GM13977 (cell line): ENCODE data around the gene U2AF2.

ENCODE experiments used
- DNase-seq: peaks from one replicate; pipeline ENCODE4 v3.0.0; 2012; ENCODE audit warnings: low spot score
- CTCF ChIP-seq: IDR thresholded peaks from 2 replicates; pipeline ENCODE4 v1.5.1; 2012; ENCODE audit warnings: mild to moderate bottlenecking, control low read depth; ENCODE audit not compliant: insufficient read depth; ENCODE audit errors: extremely low read depth, missing control alignments
- in situ Hi-C: fragments of 300-500 bp; cut with MboI; formaldehyde crosslinking; loops from one replicate; pipeline ENCODE4 v1.12.0; 2022; ENCODE audit warnings: low sequenced_read_pairs, low pct_unique_long_range_greater_than_20kb, mixed read lengths, inconsistent platforms; ENCODE audit not compliant: unreplicated experiment

U2AF2 gene

GRCh38 chr19:55677572-55678028 is 22.8 kb downstream of the U2AF2 start:
- in situ Hi-C loops: loop anchor here (25.0 kb wide), 1 partner anchor 635 kb away; the partner anchor contains the start of gene ZSCAN5A
- no peak for DNase-seq
- no peak for TF ChIP-seq CTCF

- DNase-seq: peak; percentile 83
- peak; percentile 35 for TF ChIP-seq CTCF
- in situ Hi-C loops: loop anchor here (25.0 kb wide), 1 partner anchor 634 kb away; the partner anchor contains the start of gene ZSCAN5A
Measured at GRCh38 chr19:55678121-55678671, 23.4 kb downstream of the U2AF2 start.

GRCh38 chr19:55679343-55680257 is 24.8 kb downstream of the U2AF2 start:
- no peak for DNase-seq
- no peak for TF ChIP-seq CTCF
- in situ Hi-C loops: loop anchor here (25.0 kb wide), 1 partner anchor 633 kb away; the partner anchor contains the start of gene ZSCAN5A

- in situ Hi-C loops: loop anchor here (25.0 kb wide), 1 partner anchor 632 kb away; the partner anchor contains the start of gene ZSCAN5A
- no peak for DNase-seq
- TF ChIP-seq CTCF: no peak
Measured at GRCh38 chr19:55680339-55681130, 25.7 kb downstream of the U2AF2 start.

GRCh38 chr19:55681131-55682092 is 26.6 kb downstream of the U2AF2 start:
- in situ Hi-C loops: loop anchor here (25.0 kb wide), 1 partner anchor 631 kb away; the partner anchor contains the start of gene ZSCAN5A
- no peak for DNase-seq
- TF ChIP-seq CTCF: no peak
